H54 (cell line): ENCODE data around the gene DYNC1LI2.

Experiments
- DNase-seq: peaks from one replicate; pipeline ENCODE4 v3.0.0; 2011; ENCODE audit warnings: low spot score, mixed read lengths; ENCODE audit not compliant: insufficient read length
- FAIRE-seq: peaks from 3 replicates; lab custom pipeline; 2011; peaks lifted over from hg19 to GRCh38; lab: Jason Lieb, UNC
- POLR2A ChIP-seq: IDR thresholded peaks from 2 replicates; pipeline ENCODE4 v1.6.1; 2011; ENCODE audit warnings: low read depth, mild to moderate bottlenecking, low read length

DYNC1LI2 gene

GRCh38 chr16:66751053-66751302 is 431 bp downstream of the DYNC1LI2 start:
- no peak for FAIRE-seq
- DNase-seq = no peak
- no peak for TF ChIP-seq POLR2A

GRCh38 chr16:66750279-66751052 is 943 bp downstream of the DYNC1LI2 start:
- FAIRE-seq = no peak
- no peak for DNase-seq
- no peak for TF ChIP-seq POLR2A

GRCh38 chr16:66746682-66747081 is 4.7 kb downstream of the DYNC1LI2 start:
- no peak for TF ChIP-seq POLR2A
- DNase-seq (no peak), FAIRE-seq (no peak)

GRCh38 chr16:66746048-66746447 is 5.4 kb downstream of the DYNC1LI2 start:
- DNase-seq (no peak), FAIRE-seq (no peak)
- TF ChIP-seq POLR2A = no peak

GRCh38 chr16:66741950-66742808 is 9.2 kb downstream of the DYNC1LI2 start:
- no peak for TF ChIP-seq POLR2A
- DNase-seq (no peak), FAIRE-seq (no peak)

- no peak for TF ChIP-seq POLR2A
- DNase-seq (peak; percentile 53), FAIRE-seq (peak; percentile 80)
These were observed 10.1 kb downstream of the DYNC1LI2 start for GRCh38 chr16:66741169-66741900.

- peak; percentile 64 for FAIRE-seq
- TF ChIP-seq POLR2A = no peak
- no peak for DNase-seq
These were observed 10.9 kb downstream of the DYNC1LI2 start for GRCh38 chr16:66740533-66740932.

- no peak for DNase-seq
- no peak for TF ChIP-seq POLR2A
- no peak for FAIRE-seq
These were observed 11.4 kb downstream of the DYNC1LI2 start for GRCh38 chr16:66740010-66740409.

- FAIRE-seq (no peak), DNase-seq (no peak)
- no peak for TF ChIP-seq POLR2A
These were observed 15.5 kb downstream of the DYNC1LI2 start for GRCh38 chr16:66735891-66736290.

GRCh38 chr16:66731101-66731500 is 20.3 kb downstream of the DYNC1LI2 start:
- no peak for FAIRE-seq
- DNase-seq = no peak
- no peak for TF ChIP-seq POLR2A

GRCh38 chr16:66728804-66729203 is 22.6 kb downstream of the DYNC1LI2 start:
- no peak for TF ChIP-seq POLR2A
- DNase-seq = no peak

GRCh38 chr16:66728117-66728787 is 23.2 kb downstream of the DYNC1LI2 start:
- DNase-seq (no peak), FAIRE-seq (no peak)
- TF ChIP-seq POLR2A = no peak

More at GRCh38 chr16:66728804-66729203, 22.6 kb downstream of the DYNC1LI2 start:
- FAIRE-seq = no peak

GRCh38 chr16:66720766-66721165 is 30.6 kb downstream of the DYNC1LI2 start:
- no peak for TF ChIP-seq POLR2A
- FAIRE-seq = no peak

More at GRCh38 chr16:66720766-66721165, 30.6 kb downstream of the DYNC1LI2 start:
- no peak for DNase-seq
